Embryonic facial prominence (tissue), 1 donor: ENCODE measurements around the gene OGFR.

ENCODE experiments used
- DNase-seq: peaks from one replicate; pipeline ENCODE4 v3.0.0-alpha.2; 2016; ENCODE audit errors: extremely low spot score

OGFR gene, protein sequence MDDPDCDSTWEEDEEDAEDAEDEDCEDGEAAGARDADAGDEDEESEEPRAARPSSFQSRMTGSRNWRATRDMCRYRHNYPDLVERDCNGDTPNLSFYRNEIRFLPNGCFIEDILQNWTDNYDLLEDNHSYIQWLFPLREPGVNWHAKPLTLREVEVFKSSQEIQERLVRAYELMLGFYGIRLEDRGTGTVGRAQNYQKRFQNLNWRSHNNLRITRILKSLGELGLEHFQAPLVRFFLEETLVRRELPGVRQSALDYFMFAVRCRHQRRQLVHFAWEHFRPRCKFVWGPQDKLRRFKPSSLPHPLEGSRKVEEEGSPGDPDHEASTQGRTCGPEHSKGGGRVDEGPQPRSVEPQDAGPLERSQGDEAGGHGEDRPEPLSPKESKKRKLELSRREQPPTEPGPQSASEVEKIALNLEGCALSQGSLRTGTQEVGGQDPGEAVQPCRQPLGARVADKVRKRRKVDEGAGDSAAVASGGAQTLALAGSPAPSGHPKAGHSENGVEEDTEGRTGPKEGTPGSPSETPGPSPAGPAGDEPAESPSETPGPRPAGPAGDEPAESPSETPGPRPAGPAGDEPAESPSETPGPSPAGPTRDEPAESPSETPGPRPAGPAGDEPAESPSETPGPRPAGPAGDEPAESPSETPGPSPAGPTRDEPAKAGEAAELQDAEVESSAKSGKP

DNA sequence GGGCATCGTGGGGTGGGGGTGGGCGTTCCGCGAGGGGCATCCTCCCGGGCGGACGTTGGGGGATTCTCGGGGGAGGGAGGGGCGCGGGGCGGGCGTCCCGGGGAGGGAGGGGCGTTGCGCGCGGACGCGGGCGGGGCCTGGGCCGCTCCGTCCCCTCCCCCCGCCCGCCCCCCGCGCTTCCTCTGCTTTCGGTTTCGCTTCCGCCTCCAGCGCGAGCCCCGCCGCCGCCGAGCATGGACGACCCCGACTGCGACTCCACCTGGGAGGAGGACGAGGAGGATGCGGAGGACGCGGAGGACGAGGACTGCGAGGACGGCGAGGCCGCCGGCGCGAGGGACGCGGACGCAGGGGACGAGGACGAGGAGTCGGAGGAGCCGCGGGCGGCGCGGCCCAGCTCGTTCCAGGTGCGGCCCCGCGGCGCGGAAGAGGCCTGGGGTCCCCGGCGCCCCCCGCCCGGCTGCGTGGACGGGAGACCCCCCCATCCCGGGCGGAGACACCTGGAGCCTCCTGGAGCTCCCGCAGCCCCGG, at the start of gene OGFR:
Gene OGFR, plus strand, starts transcription at position 209 of the 528 bp plus-strand sequence. Its CDS starts 25 bp downstream, at position 234.
- no peak for DNase-seq

DNA sequence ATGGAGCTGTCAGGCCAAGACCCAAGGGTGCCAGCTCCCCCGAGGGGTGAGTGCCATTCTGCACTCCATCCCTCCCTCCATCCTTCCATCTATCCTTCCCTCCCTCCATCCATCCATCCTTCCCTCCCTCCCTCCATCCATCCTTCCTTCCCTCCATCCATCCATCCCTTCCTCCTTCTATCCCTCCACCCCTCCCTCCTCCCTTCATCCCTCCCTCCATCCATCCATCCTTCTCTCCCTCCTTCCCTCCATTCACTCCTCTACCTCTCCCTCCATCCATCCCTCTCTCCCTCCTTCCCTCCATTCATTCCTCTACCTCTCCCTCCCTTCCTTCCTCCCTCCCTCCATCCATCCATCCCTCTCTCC, 49.7 kb upstream of the OGFR start:
- no peak for DNase-seq

- DNase-seq, result no peak
Observed at GRCh38 chr20:62755817-62756724, 48.6 kb upstream of the OGFR start.

DNA sequence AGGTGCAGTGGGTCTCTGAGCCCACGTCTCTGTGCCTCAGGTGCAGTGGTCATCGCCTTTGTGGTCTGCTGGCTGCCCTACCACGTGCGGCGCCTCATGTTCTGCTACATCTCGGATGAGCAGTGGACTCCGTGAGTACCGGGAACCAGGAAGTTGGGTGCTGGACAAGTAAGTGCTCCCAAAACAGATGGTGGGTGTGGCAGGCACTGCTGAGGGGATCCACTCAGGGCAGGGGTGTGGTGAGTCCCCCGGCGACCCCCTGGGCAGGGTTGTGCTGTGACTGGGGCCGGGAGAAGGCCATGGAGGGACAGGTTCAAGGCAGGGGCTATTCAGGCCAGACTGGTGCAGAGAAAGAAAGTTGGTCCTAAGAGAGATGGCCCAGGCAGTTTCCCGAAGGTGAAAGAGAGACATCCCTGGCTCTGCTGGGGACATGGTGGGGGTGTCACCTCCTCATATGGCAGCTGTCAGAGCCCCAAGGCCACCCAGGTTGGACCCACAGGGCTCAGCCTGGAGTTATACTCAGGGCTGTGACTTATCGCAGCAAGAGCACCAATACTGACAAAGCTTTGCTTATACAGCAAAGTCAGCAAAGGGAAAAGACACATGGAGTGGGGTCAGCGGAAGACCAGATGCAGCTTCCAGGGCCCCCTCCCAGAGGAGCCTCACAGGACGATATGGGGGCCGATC, 46.3 kb upstream of the OGFR start:
- no peak for DNase-seq

DNA sequence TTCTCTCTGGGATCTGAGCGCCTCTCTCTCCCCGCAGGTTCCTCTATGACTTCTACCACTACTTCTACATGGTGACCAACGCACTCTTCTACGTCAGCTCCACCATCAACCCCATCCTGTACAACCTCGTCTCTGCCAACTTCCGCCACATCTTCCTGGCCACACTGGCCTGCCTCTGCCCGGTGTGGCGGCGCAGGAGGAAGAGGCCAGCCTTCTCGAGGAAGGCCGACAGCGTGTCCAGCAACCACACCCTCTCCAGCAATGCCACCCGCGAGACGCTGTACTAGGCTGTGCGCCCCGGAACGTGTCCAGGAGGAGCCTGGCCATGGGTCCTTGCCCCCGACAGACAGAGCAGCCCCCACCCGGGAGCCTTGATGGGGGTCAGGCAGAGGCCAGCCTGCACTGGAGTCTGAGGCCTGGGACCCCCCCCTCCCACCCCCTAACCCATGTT, 44.6 kb upstream of the OGFR start:
- no peak for DNase-seq

- DNase-seq, result no peak
Observed at GRCh38 chr20:62760471-62760855, 44.2 kb upstream of the OGFR start.

DNA sequence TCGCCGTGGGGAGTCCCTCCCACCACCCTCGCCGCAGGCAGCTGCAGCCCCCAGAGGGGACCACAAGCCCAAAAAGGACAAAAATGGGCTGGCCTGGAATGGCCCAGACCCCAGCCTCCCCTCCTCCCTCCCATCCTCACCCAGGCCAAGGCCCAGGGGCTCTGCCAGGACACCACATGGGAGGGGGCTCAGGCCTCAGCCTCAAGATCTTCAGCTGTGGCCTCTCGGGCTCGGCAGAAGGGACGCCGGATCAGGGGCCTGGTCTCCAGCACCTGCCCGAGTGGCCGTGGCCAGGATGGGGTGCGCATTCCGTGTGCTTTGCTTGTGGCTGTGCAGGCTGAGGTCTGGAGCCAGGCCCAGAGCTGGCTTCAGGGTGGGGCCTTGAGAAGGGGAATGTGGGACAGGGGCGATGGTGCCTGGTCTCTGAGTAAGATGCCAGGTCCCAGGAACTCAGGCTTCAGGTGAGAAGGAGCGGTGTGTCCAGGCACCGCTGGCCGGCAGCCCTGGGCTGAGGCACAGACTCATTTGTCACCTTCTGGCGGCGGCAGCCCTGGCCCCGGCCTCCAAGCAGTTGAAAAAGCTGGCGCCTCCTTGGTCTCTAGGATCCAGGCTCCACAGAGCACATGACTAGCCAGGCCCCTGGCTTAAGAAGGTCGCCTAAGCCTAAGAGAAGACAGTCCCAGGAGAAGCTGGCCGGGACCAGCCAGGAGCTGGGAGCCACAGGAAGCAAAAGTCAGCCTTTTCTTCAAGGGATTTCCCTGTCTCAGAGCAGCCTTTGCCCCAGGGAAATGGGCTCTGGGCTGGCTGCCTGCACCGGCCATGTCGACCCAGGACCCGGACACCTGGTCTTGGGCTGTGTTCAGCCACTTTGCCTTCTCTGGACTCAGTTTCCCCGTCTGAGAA, 43.5 kb upstream of the OGFR start:
- DNase-seq, result no peak

- DNase-seq, result no peak
Observed at GRCh38 chr20:62761759-62762131, 42.9 kb upstream of the OGFR start.

DNA sequence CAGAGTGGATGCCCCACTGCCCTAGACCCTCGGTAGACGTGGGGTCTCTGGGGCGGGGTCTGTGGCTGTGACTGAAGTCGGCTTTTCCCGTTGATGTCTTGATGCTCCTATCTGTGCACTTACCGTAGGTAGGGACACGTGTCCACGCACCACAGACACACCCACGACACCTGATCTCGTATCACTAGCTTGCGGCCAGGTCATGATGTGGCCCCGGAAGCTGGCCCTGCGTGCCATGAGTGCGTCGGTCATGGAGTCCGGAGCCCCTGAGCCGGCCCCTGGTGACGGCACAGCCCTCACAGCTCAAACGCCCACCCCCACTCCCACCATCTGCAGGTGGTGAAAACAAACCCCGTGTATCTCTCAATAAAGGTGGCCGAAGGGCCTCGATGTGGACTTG, 42.3 kb upstream of the OGFR start:
- no peak for DNase-seq

GRCh38 chr20:62762801-62763368, 41.8 kb upstream of the OGFR start:
- DNase-seq, result no peak

DNA sequence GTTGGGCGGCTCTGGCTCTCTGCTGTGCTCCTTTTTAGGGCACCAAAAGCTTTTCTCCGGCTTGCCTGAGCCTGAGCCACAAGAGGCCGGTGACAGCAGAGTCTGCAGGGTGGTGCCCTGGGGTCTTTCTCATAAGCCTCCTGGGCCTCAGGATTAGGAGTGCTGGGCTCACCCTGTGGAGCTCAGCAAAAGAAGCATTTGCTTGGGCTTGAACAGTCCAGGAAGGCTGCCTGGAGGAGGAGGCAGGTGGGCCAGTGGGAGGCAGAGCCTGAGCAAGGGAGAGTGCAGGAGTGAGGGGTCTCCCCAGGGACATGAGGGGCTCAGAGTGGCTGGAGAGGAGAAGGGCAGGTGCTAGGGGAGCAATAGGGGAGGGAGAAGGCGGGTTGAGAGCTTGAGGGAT, 41.2 kb upstream of the OGFR start:
- DNase-seq, result no peak

- DNase-seq, result no peak
Observed at GRCh38 chr20:62764156-62764935, 40.3 kb upstream of the OGFR start.

GRCh38 chr20:62765021-62765420, 39.6 kb upstream of the OGFR start:
- DNase-seq, result no peak

DNA sequence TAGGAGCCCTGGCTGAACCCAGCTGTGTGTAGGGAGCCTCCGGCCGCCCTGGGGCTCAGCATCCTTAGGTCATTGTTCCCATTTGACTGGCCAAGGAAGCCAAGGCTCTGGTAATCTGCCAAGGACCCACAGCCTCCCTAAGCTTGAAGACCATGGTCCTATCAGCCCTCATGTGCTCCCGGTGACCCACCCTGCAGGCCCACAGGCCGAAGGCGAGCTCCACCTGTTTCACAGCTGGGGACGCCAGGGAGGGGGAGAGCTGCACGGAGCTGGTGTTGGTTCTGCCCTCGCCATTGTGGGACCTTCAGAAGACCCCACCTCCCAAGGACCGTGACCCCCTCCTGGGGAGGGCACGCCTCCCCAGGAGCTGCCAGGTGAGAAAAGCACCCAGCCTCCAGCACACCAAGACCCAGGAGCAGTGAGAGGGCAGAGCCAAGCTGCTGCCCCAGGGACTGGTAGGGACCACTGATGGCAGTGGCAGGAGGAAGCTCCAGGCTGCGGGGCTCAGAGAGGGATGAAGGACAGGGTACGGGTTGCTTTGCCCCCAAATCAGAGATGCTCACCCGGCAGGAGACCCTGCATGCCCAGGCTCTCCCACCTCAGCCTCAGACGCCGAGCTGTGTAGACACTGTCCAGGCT, 39.1 kb upstream of the OGFR start:
- no peak for DNase-seq

GRCh38 chr20:62766071-62766450, 38.6 kb upstream of the OGFR start:
- DNase-seq, result no peak

- DNase-seq, result no peak
Observed at GRCh38 chr20:62766716-62767115, 37.9 kb upstream of the OGFR start.

DNA sequence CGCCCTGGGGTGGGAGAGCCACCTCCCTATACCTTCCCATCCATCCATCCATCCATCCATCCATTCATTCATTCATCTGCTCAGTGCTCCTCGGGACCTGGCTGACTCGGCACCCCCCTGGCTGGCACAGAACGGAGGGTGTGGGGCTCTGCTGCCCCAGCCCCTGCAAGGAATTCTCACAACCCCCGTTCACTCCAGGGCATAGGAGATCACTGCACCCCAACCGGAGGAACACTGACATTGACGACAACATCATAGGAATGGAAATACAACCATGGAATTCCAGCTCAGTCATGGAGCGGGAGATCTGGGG, 36.4 kb upstream of the OGFR start:
- no peak for DNase-seq

DNA sequence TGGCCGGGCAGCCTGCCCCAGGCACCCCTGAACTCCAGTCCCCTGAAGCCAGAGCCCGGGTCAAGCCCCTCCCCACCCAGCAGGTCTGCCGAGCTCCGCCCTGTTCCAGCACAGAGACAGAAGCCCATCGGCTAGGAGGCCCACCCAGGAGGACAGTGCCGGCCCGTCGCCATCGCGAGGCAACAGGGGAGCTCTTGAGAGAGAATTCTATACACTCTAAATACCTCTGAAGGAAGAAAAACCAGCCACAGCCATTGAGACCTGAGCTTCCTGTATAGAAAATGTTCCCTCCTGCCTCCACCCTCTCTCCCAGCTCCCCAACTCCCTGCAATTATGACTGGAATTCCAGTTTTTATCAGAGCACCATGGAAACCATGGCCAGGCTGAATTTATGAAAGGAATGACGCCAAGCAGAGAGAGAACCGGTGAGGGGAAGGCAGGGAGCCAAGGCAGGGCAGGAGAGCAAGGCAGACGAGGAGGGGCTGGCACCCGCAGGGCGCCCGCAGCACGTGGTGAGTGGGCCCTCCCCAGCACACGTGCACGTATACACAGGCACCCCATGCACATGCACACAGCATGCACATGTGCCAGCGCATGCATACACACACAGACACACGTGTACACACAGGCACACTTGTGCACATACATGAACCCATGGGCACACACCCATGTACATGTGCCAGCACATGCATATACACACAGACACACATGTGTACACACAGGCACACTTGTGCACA, 35.9 kb upstream of the OGFR start:
- DNase-seq, result peak; percentile 87
